ENCODE results near the gene MAP2K7. TPM values are rescaled to one million over a fixed set of nuclear protein-coding genes. Genes with fewer than 3 reads are reported as not detected.

The MAP2K7 gene
- total RNA-seq, 1 experiment from 2014 or later, result 12.9 TPM

- DNase-seq, result no peak
Measured at GRCh38 chr19:7904074-7905020, 670 bp downstream of the MAP2K7 start.

GRCh38 chr19:7905268-7905667, 1.6 kb downstream of the MAP2K7 start:
- H3K27ac ChIP-seq, result no peak overlapping the region
- H3K36me3 ChIP-seq, result no peaks in the 10 kb centered on the region
- H3K4me1 ChIP-seq, result no peaks in the 10 kb centered on the region; the same call in 1 of the 2 replicates
- no peak for DNase-seq
- no peaks in the 10 kb centered on the region for H3K27me3 ChIP-seq
- no peak overlapping the region for H3K4me3 ChIP-seq
- H3K9me3 ChIP-seq (replicated peaks), result no peaks in the 10 kb centered on the region

More at GRCh38 chr19:7904074-7905020, 670 bp downstream of the MAP2K7 start:
- peak overlapping the region; percentile 77 for H3K4me3 ChIP-seq
- H3K4me1 ChIP-seq, result no peaks in the 10 kb centered on the region; the same call in 1 of the 2 replicates
- H3K27me3 ChIP-seq, result no peaks in the 10 kb centered on the region
- H3K36me3 ChIP-seq, result no peaks in the 10 kb centered on the region
- H3K9me3 ChIP-seq (replicated peaks), result no peaks in the 10 kb centered on the region
- H3K27ac ChIP-seq, result peak overlapping the region; percentile 20

GRCh38 chr19:7905859-7906258, 2.2 kb downstream of the MAP2K7 start:
- Histone ChIP-seq H3K36me3 (no peaks in the 10 kb centered on the region), H3K4me1 (no peaks in the 10 kb centered on the region; the same call in 1 of the 2 replicates), H3K27ac (no peak overlapping the region), H3K27me3 (no peaks in the 10 kb centered on the region), H3K4me3 (no peak overlapping the region), H3K9me3 (replicated peaks) (no peaks in the 10 kb centered on the region)
- DNase-seq, result no peak

DNA sequence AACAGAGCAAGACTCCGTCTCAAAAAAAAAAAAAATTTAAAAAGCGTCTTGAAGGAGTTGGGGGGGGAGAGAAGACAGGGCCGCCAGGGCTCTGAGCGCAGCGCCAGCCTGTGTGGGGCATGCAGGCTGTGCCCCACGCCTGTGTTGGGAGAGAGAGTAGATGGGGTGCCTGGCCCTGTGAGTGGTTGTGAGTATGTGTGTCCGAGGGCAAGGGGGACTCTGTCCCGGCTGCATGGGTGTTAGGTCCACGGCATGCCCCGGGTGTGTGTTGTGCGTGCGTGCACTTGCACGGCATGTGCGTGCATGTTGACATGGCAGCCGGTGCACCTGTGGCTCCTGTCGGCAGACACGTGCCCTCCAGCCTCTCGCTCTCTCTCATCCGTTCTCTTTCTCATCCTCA, 3.4 kb downstream of the MAP2K7 start:
- Histone ChIP-seq H3K36me3 (no peaks in the 10 kb centered on the region; the same call in 1 of the 2 replicates), H3K4me1 (no peaks in the 10 kb centered on the region; the same call in 1 of the 2 replicates), H3K27ac (no peak overlapping the region), H3K9me3 (replicated peaks) (no peaks in the 10 kb centered on the region), H3K4me3 (no peak overlapping the region), H3K27me3 (no peaks in the 10 kb centered on the region)
- DNase-seq, result no peak

- Histone ChIP-seq H3K27me3 (no peaks in the 10 kb centered on the region), H3K36me3 (no peaks in the 10 kb centered on the region; the same call in 1 of the 2 replicates), H3K9me3 (replicated peaks) (no peaks in the 10 kb centered on the region), H3K4me3 (no peak overlapping the region), H3K4me1 (no peaks in the 10 kb centered on the region; the same call in 1 of the 2 replicates), H3K27ac (no peak overlapping the region)
- DNase-seq, result no peak
Measured at GRCh38 chr19:7907544-7907943, 3.9 kb downstream of the MAP2K7 start.

DNA sequence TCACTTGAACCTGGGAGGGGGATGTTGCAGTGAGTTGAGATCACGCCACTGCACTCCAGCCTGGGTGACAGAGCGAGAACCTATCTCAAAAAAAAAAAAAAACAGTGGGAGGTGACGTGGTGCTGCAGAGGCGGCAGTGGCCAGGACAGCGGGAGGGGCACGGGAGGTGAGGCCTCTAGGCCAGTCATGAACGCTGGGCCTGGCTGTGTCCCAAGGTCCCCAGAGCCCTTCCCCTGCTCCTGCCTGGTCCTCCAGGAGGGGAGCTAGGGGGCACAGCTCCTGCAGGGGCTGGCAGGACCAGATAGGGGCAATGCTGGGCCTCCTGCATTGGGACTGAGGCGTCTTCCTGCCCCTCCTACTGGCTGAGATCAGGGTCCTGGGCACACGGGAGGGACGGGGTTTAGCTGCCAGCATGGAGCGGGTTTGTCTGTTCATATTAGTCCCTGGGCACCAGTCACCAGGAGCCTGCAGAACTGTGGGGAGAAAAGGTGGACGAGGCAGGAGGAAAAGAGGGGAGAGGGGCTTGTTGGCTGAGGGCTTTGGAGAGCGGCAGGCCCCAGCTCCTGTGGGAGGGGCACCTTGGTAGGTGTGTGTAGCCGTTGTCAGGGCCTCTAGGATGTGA, 4.5 kb downstream of the MAP2K7 start:
- no peak overlapping the region for H3K4me3 ChIP-seq
- no peaks in the 10 kb centered on the region for H3K27me3 ChIP-seq
- H3K9me3 ChIP-seq (replicated peaks), result no peaks in the 10 kb centered on the region
- H3K27ac ChIP-seq, result no peak overlapping the region
- no peak for DNase-seq
- H3K36me3 ChIP-seq, result no peaks in the 10 kb centered on the region; the same call in 1 of the 2 replicates
- no peaks in the 10 kb centered on the region for H3K4me1 ChIP-seq

DNA sequence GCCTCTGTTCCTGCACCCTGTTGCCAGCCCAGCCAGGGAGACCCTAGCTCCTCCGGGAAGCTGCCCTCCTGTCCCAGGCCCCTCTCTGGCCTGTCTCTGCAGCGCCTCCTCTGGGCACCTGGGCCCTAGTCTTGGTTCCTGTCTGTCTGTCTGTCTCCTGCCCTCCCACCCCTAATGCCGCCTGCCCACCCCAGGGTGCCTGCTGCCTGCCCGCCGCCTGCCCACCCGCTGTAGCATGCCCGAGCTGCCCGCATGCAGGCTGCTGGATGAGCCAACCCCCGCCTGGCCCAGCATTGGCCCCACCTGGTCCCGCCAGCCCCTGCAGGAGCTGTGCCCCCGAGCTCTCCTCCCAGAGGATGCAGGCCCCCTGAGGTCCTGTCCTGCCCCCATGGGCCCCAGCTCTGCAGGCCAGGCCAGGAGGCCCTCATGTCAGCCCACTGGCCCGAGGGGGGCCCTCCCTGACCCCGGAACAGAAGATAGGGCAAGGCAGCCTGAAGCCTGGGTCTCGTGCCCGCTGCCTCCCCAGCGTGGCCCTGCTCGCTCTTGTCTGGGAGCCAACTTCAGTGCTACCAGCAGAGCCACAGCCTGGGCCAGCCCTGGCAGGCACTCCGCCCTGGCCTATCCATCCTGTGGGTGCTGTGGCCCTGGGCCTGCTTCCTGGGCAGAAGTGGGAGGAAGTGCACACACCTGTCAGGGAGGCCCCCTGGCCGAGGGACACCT, 5.2 kb downstream of the MAP2K7 start:
- H3K27ac ChIP-seq, result no peak overlapping the region
- no peak for DNase-seq
- H3K27me3 ChIP-seq, result no peaks in the 10 kb centered on the region
- no peak overlapping the region for H3K4me3 ChIP-seq
- no peaks in the 10 kb centered on the region; the same call in 1 of the 2 replicates for H3K36me3 ChIP-seq
- no peaks in the 10 kb centered on the region for H3K9me3 ChIP-seq (replicated peaks)
- no peaks in the 10 kb centered on the region for H3K4me1 ChIP-seq

GRCh38 chr19:7909471-7910067, 5.9 kb downstream of the MAP2K7 start:
- Histone ChIP-seq H3K27me3 (no peaks in the 10 kb centered on the region), H3K36me3 (no peaks in the 10 kb centered on the region; the same call in 1 of the 2 replicates), H3K4me1 (no peaks in the 10 kb centered on the region), H3K9me3 (replicated peaks) (no peaks in the 10 kb centered on the region), H3K4me3 (no peak overlapping the region), H3K27ac (no peak overlapping the region)
- DNase-seq, result no peak

DNA sequence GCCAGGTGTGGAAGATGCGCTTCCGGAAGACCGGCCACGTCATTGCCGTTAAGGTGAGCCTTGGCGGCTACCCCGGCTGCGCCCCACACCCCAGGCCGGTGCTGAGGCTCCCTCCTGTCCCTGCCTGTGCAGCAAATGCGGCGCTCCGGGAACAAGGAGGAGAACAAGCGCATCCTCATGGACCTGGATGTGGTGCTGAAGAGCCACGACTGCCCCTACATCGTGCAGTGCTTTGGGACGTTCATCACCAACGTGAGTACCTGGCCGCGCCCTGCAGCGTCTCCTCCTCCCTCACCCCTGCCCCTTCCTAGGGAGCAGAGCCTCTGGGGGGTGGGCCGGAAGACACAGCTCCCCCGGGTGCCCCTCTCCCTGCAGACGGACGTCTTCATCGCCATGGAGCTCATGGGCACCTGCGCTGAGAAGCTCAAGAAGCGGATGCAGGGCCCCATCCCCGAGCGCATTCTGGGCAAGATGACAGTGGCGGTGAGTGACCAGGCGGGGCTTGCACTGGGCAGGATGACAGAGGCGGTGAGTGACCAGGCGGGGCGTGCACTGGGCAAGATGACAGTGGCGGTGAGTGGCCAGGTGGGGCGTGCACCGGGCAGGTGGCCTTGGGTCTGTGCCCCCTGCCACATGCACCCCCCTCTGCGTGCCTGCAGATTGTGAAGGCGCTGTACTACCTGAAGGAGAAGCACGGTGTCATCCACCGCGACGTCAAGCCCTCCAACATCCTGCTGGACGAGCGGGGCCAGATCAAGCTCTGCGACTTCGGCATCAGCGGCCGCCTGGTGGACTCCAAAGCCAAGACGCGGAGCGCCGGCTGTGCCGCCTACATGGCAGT, 6.9 kb downstream of the MAP2K7 start:
- H3K9me3 ChIP-seq (replicated peaks), result no peaks in the 10 kb centered on the region
- H3K27ac ChIP-seq, result no peak overlapping the region
- H3K4me1 ChIP-seq, result no peaks in the 10 kb centered on the region
- no peaks in the 10 kb centered on the region; the same call in 1 of the 2 replicates for H3K36me3 ChIP-seq
- H3K27me3 ChIP-seq, result no peaks in the 10 kb centered on the region; the same call in 1 of the 2 replicates
- DNase-seq, result no peak
- H3K4me3 ChIP-seq, result no peak overlapping the region

DNA sequence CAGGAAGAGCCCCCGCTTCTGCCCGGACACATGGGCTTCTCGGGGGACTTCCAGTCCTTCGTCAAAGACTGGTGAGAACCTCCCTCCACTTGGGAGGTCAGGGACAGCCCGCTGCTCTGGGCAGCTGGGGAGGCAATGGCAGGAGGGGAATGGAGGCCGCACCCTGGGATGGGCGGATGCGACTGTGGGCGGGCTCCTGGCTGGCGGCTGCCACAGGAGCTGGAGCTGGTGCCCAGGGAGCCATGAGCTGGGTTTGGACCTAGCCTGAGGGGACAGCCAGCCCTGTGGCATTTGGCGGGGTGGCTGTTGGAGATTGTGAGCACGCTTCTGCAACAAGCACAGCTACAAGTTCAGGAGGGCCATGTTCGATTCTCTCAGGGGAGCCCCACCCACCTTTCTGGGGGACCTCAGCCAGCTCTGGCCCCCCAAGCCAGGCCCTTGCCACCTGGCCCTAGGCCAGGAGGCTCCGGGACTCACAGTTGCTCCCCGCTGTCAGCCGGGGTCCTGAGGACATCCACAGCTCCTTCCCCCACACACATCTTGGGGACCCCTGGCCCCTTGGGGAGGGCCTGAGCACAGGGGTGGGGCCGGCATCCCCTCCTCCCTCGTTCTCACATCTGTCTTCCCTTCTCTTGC, 7.9 kb downstream of the MAP2K7 start:
- Histone ChIP-seq H3K27ac (no peak overlapping the region), H3K27me3 (no peaks in the 10 kb centered on the region; the same call in 1 of the 2 replicates), H3K4me1 (no peaks in the 10 kb centered on the region), H3K4me3 (no peak overlapping the region), H3K9me3 (replicated peaks) (no peaks in the 10 kb centered on the region), H3K36me3 (no peaks in the 10 kb centered on the region; the same call in 1 of the 2 replicates)
- DNase-seq, result no peak

- H3K27ac ChIP-seq, result no peak overlapping the region
- no peak for DNase-seq
Measured at GRCh38 chr19:7912144-7912696, 8.5 kb downstream of the MAP2K7 start.

DNA sequence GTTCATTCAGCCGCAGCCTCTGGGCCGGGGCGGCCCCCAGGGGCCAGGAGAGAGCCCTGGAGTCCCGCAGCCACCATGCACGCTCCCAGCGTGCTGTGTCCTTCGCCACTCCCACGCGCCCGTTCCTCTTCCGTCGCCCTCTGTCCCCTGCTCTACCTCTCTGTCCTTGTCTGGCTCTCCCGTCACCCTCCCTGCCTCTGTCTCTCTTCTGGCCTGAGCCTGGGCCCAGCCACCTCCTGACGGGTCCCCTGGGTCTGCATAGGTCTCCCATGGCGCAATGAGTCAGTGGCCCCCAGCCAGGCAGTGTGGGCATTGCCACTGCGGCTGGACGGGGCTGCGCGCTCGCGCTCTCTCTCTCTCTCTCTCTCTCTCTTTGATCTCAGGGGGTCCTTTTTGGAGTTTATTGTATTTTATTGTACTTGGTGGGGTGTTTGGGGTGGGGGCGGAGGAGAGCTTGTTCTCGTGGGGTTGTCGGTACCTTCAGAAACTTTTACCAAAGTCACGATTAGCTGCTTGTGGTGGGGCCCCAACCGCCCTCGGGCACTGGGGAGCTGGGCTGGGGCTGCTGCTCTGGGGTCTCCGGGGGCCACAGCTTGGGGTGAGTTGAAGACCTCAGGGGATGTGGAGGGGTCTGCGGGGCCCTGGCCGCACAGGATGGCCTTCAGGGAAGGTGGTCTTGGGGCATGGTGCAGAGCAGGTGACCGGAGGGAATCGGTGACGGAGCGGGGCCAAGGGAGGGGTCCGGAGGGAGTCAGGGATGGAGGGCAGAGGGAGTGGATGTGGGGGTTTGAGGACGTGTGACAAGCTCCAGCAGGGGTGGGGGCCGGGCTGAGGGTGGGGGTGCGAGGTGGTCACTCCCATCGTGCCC, 9.3 kb downstream of the MAP2K7 start:
- H3K9me3 ChIP-seq (replicated peaks), result no peaks in the 10 kb centered on the region
- H3K36me3 ChIP-seq, result no peaks in the 10 kb centered on the region; the same call in 1 of the 2 replicates
- no peak overlapping the region for H3K27ac ChIP-seq
- no peaks in the 10 kb centered on the region for H3K4me1 ChIP-seq
- no peaks in the 10 kb centered on the region; the same call in 1 of the 2 replicates for H3K27me3 ChIP-seq
- no peak for DNase-seq
- no peak overlapping the region for H3K4me3 ChIP-seq

More at GRCh38 chr19:7912144-7912696, 8.5 kb downstream of the MAP2K7 start:
- no peaks in the 10 kb centered on the region for H3K4me1 ChIP-seq
- H3K36me3 ChIP-seq, result no peaks in the 10 kb centered on the region; the same call in 1 of the 2 replicates
- no peak overlapping the region for H3K4me3 ChIP-seq
- H3K9me3 ChIP-seq (replicated peaks), result no peaks in the 10 kb centered on the region
- no peaks in the 10 kb centered on the region; the same call in 1 of the 2 replicates for H3K27me3 ChIP-seq
